ENCODE measurements around the gene ATG4B. TPM values are rescaled to one million over a fixed set of nuclear protein-coding genes. Genes with fewer than 3 reads are reported as not detected.
A peak's percentile ranks its signal among the peaks of the same experiment; 100 is the strongest.
"Not testable (repeated sequence)": the region's sequence is repeated elsewhere in the genome, so short reads cannot be mapped to it uniquely, and the experiment has no call there.

ATG4B gene
- total and polyA plus RNA-seq, 2 of the 8 experiments (the other 6 are each of a cell fraction or from before 2014, with no cell fraction given) = 103 to 155 TPM

DNA sequence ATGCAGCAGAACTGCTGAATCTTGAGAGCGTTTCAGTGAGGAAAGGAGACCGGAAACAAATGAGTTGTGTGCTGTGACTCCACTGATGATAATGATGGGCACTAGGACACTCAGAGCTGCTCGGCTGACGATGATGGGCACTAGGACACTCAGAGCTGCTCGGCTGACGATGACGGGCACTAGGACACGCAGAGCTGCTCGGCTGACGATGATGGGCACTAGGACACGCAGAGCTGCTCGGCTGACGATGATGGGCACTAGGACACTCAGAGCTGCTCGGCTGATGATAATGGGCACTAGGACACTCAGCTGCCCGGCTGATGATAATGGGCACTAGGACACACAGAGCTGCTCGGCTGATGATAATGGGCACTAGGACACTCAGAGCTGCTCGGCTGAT is 47.6 kb upstream of the ATG4B start:
- H3K4me1 ChIP-seq (replicated peaks in 1 of 4; ENCODE audit: control insufficient read depth in 3 of 4, insufficient read depth in 4 of 4, low read length in 3 of 4); H3K36me3 ChIP-seq (ENCODE audit: control insufficient read depth in 2 of 4, insufficient read depth in 4 of 4, low read length in 3 of 4); H4K91ac ChIP-seq (replicated peaks; ENCODE audit: insufficient read length, low read length); H2BK20ac ChIP-seq (ENCODE audit: low read length); H3K27ac ChIP-seq (ENCODE audit: low read depth, low read length); H4K8ac ChIP-seq (ENCODE audit: extremely low read depth, insufficient read depth, low read length); H3K56ac ChIP-seq (replicated peaks; ENCODE audit: insufficient read length, low read depth, low read length); H2BK120ac ChIP-seq (replicated peaks; ENCODE audit: low read depth, low read length); H2BK12ac ChIP-seq (ENCODE audit: low read depth, low read length); H3K4ac ChIP-seq (replicated peaks; ENCODE audit: insufficient read length, low read depth, low read length); H3K27me3 ChIP-seq (replicated peaks in 1 of 4; ENCODE audit: control insufficient read depth in 3 of 4, extremely low read depth in 1 of 4, insufficient read depth in 3 of 4, low read length in 3 of 4); H3K18ac ChIP-seq (ENCODE audit: extremely low read depth, low read length); H3K79me2 ChIP-seq (ENCODE audit: control insufficient read depth in 1 of 2, insufficient read depth in 2 of 2, low read length in 2 of 2); H3K23ac ChIP-seq (ENCODE audit: insufficient read length); H3K23me2 ChIP-seq (ENCODE audit: low read depth, low read length); H4K20me1 ChIP-seq (replicated peaks in 1 of 2; ENCODE audit: control insufficient read depth in 1 of 2, insufficient read depth in 2 of 2, low read length in 2 of 2); DNase-seq (ENCODE audit: low read depth in 1 of 2, low spot score in 2 of 2); H3K9ac ChIP-seq (replicated peaks in 1 of 4; ENCODE audit: extremely low read depth in 1 of 4, low read depth in 3 of 4, low read length in 3 of 4); FAIRE-seq; H3K4me2 ChIP-seq (ENCODE audit: insufficient read depth in 1 of 2, low read depth in 2 of 2, low read length in 2 of 2); H2AK5ac ChIP-seq (ENCODE audit: low read depth, low read length); H3K4me3 ChIP-seq (ENCODE audit: extremely low read depth in 1 of 4, insufficient read depth in 2 of 4, low read depth in 3 of 4, low read length in 4 of 4); H3K14ac ChIP-seq (ENCODE audit: insufficient read length); H3K79me1 ChIP-seq (ENCODE audit: low read depth, low read length); H2AFZ ChIP-seq (ENCODE audit: low read length); H4K5ac ChIP-seq (ENCODE audit: insufficient read length, low read depth, low read length); H2BK15ac ChIP-seq (ENCODE audit: low read length); POLR2A ChIA-PET (ENCODE audit: partially characterized antibody): not testable (repeated sequence)
- CTCF ChIA-PET (ENCODE audit: partially characterized antibody) = interaction anchor here (0.7 to 1.4 kb wide), 5 partner anchors 13 to 223 kb away, joined by 3 to 5 read pairs (median 3); no protein-coding TSS in a partner anchor
- peak overlapping the region; percentile 18 for H2BK5ac ChIP-seq (ENCODE audit: low read depth, low read length)
- H3K9me3 ChIP-seq (ENCODE audit: insufficient read depth in 2 of 2, low read depth in 1 of 2, low read length in 1 of 2) = peaks cover 8 to 16% of the 10 kb centered on the region in 2 experiments
- WGBS, 2 experiments (ENCODE audit: extremely low coverage in 1 of 2, insufficient coverage in 1 of 2, insufficient read length in 1 of 2, insufficient replicate concordance in 2 of 2, low coverage in 1 of 2, low lambda C conversion rate in 2 of 2, missing lambda C conversion rate in 1 of 2) = 77% methylated on average over 17 of the region's 17 CpGs; no CpG with 5 or more reads in 1 of the 2 experiments

Measured in H1 (cell line).